GM12874 (cell line): ENCODE results near the gene CDKL2.

ENCODE experiments used
- TF ChIP-seq, protein P1 (sequence below): IDR thresholded peaks from 2 replicates; pipeline ENCODE4 v1.5.1; 2011; ENCODE audit warnings: low read depth, mild to moderate bottlenecking, control low read depth, low read length, moderate library complexity; ENCODE audit not compliant: insufficient read depth

The CDKL2 gene

GRCh38 chr4:75630174-75630936, at the start of gene CDKL2:
Gene CDKL2 (minus strand): TSS chr4:75630528. CDS start chr4:75625988, 4,540 bp downstream.
- TF ChIP-seq, protein P1, sequence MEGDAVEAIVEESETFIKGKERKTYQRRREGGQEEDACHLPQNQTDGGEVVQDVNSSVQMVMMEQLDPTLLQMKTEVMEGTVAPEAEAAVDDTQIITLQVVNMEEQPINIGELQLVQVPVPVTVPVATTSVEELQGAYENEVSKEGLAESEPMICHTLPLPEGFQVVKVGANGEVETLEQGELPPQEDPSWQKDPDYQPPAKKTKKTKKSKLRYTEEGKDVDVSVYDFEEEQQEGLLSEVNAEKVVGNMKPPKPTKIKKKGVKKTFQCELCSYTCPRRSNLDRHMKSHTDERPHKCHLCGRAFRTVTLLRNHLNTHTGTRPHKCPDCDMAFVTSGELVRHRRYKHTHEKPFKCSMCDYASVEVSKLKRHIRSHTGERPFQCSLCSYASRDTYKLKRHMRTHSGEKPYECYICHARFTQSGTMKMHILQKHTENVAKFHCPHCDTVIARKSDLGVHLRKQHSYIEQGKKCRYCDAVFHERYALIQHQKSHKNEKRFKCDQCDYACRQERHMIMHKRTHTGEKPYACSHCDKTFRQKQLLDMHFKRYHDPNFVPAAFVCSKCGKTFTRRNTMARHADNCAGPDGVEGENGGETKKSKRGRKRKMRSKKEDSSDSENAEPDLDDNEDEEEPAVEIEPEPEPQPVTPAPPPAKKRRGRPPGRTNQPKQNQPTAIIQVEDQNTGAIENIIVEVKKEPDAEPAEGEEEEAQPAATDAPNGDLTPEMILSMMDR, result no peak

GRCh38 chr4:75678965-75679364, 48.6 kb upstream of the CDKL2 start:
- TF ChIP-seq, protein P1, result no peak

GRCh38 chr4:75678473-75678872, 48.1 kb upstream of the CDKL2 start:
- TF ChIP-seq, protein P1, result no peak

DNA sequence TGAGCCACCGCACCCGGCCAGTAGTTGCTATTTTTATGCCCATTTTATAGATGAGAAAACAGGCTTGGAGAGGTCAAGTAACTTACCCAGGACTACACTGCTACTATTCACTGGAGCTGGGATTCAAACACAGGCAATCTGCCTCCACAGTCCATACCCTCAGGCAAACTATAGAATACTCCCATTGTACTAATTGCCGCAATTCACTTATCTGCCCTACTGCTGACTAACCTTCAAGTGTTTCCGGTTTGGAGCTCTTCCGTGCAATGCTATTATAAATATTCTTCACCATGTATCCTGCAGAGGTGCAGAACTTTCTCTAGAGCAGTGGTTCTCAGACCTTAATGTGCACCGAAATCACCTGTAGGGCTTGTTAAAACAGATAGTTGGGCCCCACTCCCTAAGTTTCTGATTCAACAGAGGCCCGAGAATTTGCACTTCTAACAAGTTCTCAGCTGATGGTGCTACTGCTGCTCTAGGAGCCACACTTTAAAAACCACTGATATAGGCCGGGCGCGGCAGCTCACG, 44.7 kb upstream of the CDKL2 start:
- TF ChIP-seq, protein P1, result no peak

GRCh38 chr4:75673959-75674328, 43.6 kb upstream of the CDKL2 start:
- TF ChIP-seq, protein P1, result no peak

DNA sequence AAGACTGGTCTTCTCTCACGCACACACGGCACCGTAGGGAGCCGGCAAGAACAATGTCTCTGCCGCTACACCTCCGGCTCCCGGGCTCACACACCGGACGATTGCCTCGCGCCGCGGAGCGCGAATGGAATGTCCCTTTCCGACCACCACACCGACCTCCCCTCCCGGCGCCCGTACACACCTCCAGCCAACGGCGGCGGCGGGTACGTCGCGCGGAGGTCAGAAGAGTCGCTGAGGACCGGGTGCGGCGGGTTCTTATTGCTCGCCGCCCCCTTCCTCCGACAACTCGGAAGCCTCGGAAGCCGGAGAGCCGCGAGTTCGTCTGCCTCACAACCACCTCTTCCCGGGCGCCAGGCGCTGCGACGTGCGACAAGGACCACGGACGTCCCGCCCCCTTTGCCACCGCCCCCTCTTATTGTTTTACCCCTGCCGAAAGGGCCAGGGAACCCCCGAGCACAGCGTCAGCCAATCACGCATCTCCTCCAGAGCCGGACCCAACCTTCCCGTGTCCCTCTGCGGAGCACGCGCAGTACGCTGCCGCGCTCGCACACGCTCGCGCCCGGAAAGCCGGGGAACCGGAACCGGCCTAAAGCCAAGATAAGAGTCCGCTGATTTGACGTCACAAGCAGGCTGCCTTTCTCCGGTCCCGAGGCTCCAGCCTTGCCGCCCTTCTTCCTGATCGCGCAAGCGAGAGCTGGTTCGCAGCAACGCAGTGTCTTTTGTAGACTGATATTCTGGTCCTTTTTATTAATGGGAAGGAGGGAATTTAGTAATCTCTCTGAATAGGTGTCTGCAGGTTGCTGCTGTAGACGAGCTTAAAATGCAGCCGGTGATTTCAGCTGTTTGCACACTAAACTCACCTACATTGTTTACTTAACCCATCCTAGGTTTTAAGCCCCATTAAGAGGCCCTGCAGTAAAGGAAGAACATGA, 43.0 kb upstream of the CDKL2 start, which contains the start of gene G3BP2:
TSS of gene G3BP2 (minus strand) at position 385 of the 932 bp plus-strand sequence. CDS start 11,386 bp downstream, outside the sequence.
- TF ChIP-seq, protein P1, result no peak

- TF ChIP-seq, protein P1, result no peak
Measured at GRCh38 chr4:75672461-75673026, 42.2 kb upstream of the CDKL2 start.
